Adrenal gland (tissue), 12 donors: ENCODE data around the gene MUC5B. TPM values are rescaled to one million over a fixed set of nuclear protein-coding genes. Genes with fewer than 3 reads are reported as not detected.

Source experiments
- DNase-seq, 7 donors: peaks; one replicate each; pipeline ENCODE4 v3.0.0-alpha.2; 2019 to 2020
- H3K27ac ChIP-seq, 5 donors: fragments of 200-600 bp; sonication (generic) in 4 of 5; 1 replicate in 3 of 5; 2 replicates in 2 of 5; pipeline versions ENCODE4 v1.5.1 to v1.8.0; 2016 to 2020; ENCODE audit warnings: mild to moderate bottlenecking in 1 of 5
- H3K27me3 ChIP-seq: fragments of 200-600 bp; 2 replicates; pipeline ENCODE4 v1.8.0; 2021
- H3K36me3 ChIP-seq, 2 donors: fragments of 200-600 bp; replicated peaks in 1 of 2; 1 replicate in 1 of 2; 2 replicates in 1 of 2; pipeline versions ENCODE4 v1.5.1 to v1.8.0; 2018 to 2022
- H3K4me1 ChIP-seq, 2 donors: fragments of 200-600 bp; replicated peaks in 1 of 2; 1 replicate in 1 of 2; 2 replicates in 1 of 2; pipeline versions ENCODE4 v1.5.1 to v1.8.0; 2018 to 2021
- H3K4me3 ChIP-seq, 4 donors: fragments of 200-600 bp; sonication (generic) in 3 of 4; one replicate each; pipeline ENCODE4 v1.5.1; 2016 to 2018
- H3K9me3 ChIP-seq, 3 donors: fragments of 200-600 bp; sonication (generic) in 1 of 3; replicated peaks in 1 of 3; 1 replicate in 2 of 3; 2 replicates in 1 of 3; pipeline versions ENCODE4 v1.5.1 to v1.8.0; 2016 to 2021
- CTCF ChIP-seq, 6 experiments: fragments of 450-650 bp in 4 of 6; fragments of 200-600 bp in 2 of 6; sonication (generic) in 1 of 6; IDR thresholded peaks; 1 replicate in 5 of 6; 2 replicates in 1 of 6; pipeline versions ENCODE4 v1.5.1 to v1.8.0; 2016 to 2021; ENCODE audit warnings: antibody characterized with exemption in 6 of 6, mild to moderate bottlenecking in 2 of 6, moderate library complexity in 1 of 6
- POLR2A ChIP-seq, 2 donors: fragments of 450-650 bp; IDR thresholded peaks; one replicate each; pipeline ENCODE4 v1.6.1; 2017; ENCODE audit warnings: antibody characterized with exemption in 2 of 2, mild to moderate bottlenecking in 2 of 2, moderate library complexity in 1 of 2
- WGBS, 4 donors: extraction: QIAGEN DNeasy Blood & Tissue Kit in 2 of 4; methylation state at CpG; one replicate each; pipeline versions ENCODE4 v1.1.5 to v1.1.7; 2013 to 2017; 5-methylcytosine and 5-hydroxymethylcytosine counted together
- intact Hi-C, 2 donors: fragments of 100-400 bp; cut with DNase I; formaldehyde crosslinking; loops; one replicate each; pipeline versions ENCODE4 v1.14.1 to v1.15.0; 2022 to 2023
- polyA plus RNA-seq, 3 donors: library from polyadenylated mRNA; stranded (reverse); fragments of 200-250 nt in 2 of 3; fragments of 350-450 nt in 1 of 3; fragmentation: Illumina TruSeq in 1 of 3; extraction: RNeasy Lipid Tissue Mini Kit (QIAGEN cat#74804) in 1 of 3; gene quantifications; one replicate each; pipeline ENCODE4 v1.2.3, GENCODE V29; 2013 to 2014
- total RNA-seq, 9 donors: library from RNA; depleted of rRNA in 4 of 9; stranded (reverse); fragments of >200 nt in 4 of 9; fragments of 120-200 nt in 1 of 9; fragmentation: NEBNext Ultra II Directional in 1 of 9; extraction: Animal tissue kit (Norgen Biotek cat#: 25700) in 1 of 9; gene quantifications; one replicate each; pipeline versions ENCODE4 v1.1.0 to v1.2.4, GENCODE V29; 2013 to 2023
- donor health status: healthy with polysubstance abuse.
- donor health status: Bipolar disorder and iron deficiency.
- donor health status: DM: yes; HTN: yes; CAD: no.
- donor health status: DM: no; HTN: no; CAD: no.
- donor health status: DM: no; HTN: no; CAD: no.
- donor health status: DM: yes; HTN: yes; CAD: no.

Gene MUC5B
- total and polyA plus RNA-seq, 12 donors, result under 0.01 to 0.95 (median 0.70) TPM; not detected in 7

GRCh38 chr11:1285876-1286275 is 63.0 kb downstream of the MUC5B start:
- H3K36me3 ChIP-seq, result peaks cover 0 to 78% of the 10 kb centered on the region in 2 donors
- intact Hi-C loops, result no loop called here

GRCh38 chr11:1287928-1288327 is 65.1 kb downstream of the MUC5B start:
- no peak overlapping the region for H3K27ac ChIP-seq
- H3K9me3 ChIP-seq, result no peaks in the 10 kb centered on the region
- WGBS, 4 donors, result 91 to 100% (median 94%) methylated on average over 3 to 9 of the region's 9 CpGs
- TF ChIP-seq CTCF (IDR thresholded peaks at IDR 0.05), result no peak
- TF ChIP-seq POLR2A (IDR thresholded peaks at IDR 0.05), result no peak
- H3K36me3 ChIP-seq, result peaks cover 0 to 73% of the 10 kb centered on the region in 2 donors
- H3K27me3 ChIP-seq, result no peaks in the 10 kb centered on the region
- intact Hi-C loops, result no loop called here
- no peak overlapping the region for H3K4me3 ChIP-seq
- H3K4me1 ChIP-seq, result no peaks in the 10 kb centered on the region
- DNase-seq, result no peak

More at GRCh38 chr11:1285876-1286275, 63.0 kb downstream of the MUC5B start:
- DNase-seq, result no peak
- no peak for TF ChIP-seq CTCF (IDR thresholded peaks at IDR 0.05)
- no peak for TF ChIP-seq POLR2A (IDR thresholded peaks at IDR 0.05)
- no peak overlapping the region for H3K27ac ChIP-seq
- no peaks in the 10 kb centered on the region for H3K4me1 ChIP-seq
- WGBS, 4 donors, result 88 to 96% (median 94%) methylated on average over 8 to 17 of the region's 17 CpGs
- H3K27me3 ChIP-seq, result no peaks in the 10 kb centered on the region
- H3K4me3 ChIP-seq, result no peak overlapping the region
- no peaks in the 10 kb centered on the region for H3K9me3 ChIP-seq

GRCh38 chr11:1288426-1289151 is 65.7 kb downstream of the MUC5B start:
- no peak for DNase-seq
- Histone ChIP-seq H3K27me3 (no peaks in the 10 kb centered on the region), H3K9me3 (no peaks in the 10 kb centered on the region), H3K4me1 (no peaks in the 10 kb centered on the region), H3K27ac (no peak overlapping the region), H3K36me3 (peaks cover 0 to 73% of the 10 kb centered on the region in 2 donors), H3K4me3 (no peak overlapping the region)
- TF ChIP-seq CTCF (IDR thresholded peaks at IDR 0.05) (no peak), POLR2A (IDR thresholded peaks at IDR 0.05) (no peak)
- 91 to 94% (median 92%) methylated on average over 17 to 30 of the region's 30 CpGs for WGBS, 4 donors
- intact Hi-C loops, result no loop called here

GRCh38 chr11:1289211-1289935 is 66.5 kb downstream of the MUC5B start:
- Histone ChIP-seq H3K4me3 (no peak overlapping the region), H3K4me1 (no peaks in the 10 kb centered on the region), H3K9me3 (no peaks in the 10 kb centered on the region), H3K36me3 (peaks cover 0 to 70% of the 10 kb centered on the region in 2 donors), H3K27me3 (no peaks in the 10 kb centered on the region), H3K27ac (no peak overlapping the region)
- intact Hi-C loops, result no loop called here
- TF ChIP-seq POLR2A (IDR thresholded peaks at IDR 0.05), result no peak
- TF ChIP-seq CTCF (IDR thresholded peaks at IDR 0.05), result no peak
- DNase-seq, result no peak
- 95 to 96% (median 95%) methylated on average over 20 to 33 of the region's 33 CpGs for WGBS, 4 donors
